ENCODE measurements around the gene ATF6. TPM values are rescaled to one million over a fixed set of nuclear protein-coding genes. Genes with fewer than 3 reads are reported as not detected.

ATF6 gene
- total and polyA plus RNA-seq, 4 donors: 10.0 to 22.5 (median 13.4) TPM

DNA sequence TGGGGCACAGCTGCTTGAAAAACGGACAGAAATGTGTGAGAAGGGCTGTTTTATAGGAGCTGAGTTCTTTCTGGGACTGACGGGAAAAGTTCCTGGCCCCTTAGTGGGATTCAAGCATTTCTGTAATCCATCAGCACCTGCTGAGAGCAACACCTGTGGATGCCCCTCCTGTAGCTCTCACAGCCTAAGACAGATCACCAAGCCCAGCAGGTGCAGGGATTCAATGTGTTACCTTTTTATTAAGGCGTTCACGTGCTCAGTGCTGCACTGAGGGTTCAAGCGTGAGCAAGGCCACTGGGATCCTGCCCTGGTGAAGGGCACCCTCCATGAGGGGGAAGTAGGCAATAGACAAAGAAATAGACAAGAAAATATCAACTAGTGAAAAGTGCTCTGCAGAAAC, 242.7 kb downstream of the ATF6 start:
- DNase-seq (ENCODE audit: low spot score): no peak
- Histone ChIP-seq H3K9me3 (ENCODE audit: control insufficient read depth in 4 of 4, low read length in 3 of 4) (peaks cover 0 to 4% (median 0%) of the 10 kb centered on the region in 4 donors), H3K36me3 (ENCODE audit: control insufficient read depth in 4 of 4, insufficient read depth in 3 of 4, low read depth in 1 of 4, low read length in 3 of 4) (no peaks in the 10 kb centered on the region), H3K27me3 (ENCODE audit: control insufficient read depth in 4 of 4, insufficient read depth in 4 of 4, low read length in 3 of 4) (no peaks in the 10 kb centered on the region), H3K4me3 (ENCODE audit: low read depth in 1 of 3, low read length in 3 of 3) (no peak overlapping the region), H3K4me1 (ENCODE audit: control insufficient read depth in 4 of 4, insufficient read depth in 4 of 4, low read length in 3 of 4) (no peaks in the 10 kb centered on the region), H3K9ac (ENCODE audit: low read depth in 1 of 2, low read length in 2 of 2) (no peak overlapping the region), H3K27ac (ENCODE audit: low read depth in 1 of 2, low read length in 2 of 2) (no peak overlapping the region)
- WGBS: 84% methylated on average over 5 of the region's 5 CpGs
- TF ChIP-seq MAX (IDR thresholded peaks at IDR 0.05) (no peak), EGR1 (IDR thresholded peaks at IDR 0.05; ENCODE audit: low read depth in 2 of 2) (no peak), HNF4A (conservative IDR thresholded peaks at IDR 0.05) (no peak), ATF3 (IDR thresholded peaks at IDR 0.05) (no peak), CTCF (IDR thresholded peaks at IDR 0.05; ENCODE audit: low read depth, low read length, missing input control) (no peak), RXRA (IDR thresholded peaks at IDR 0.05) (no peak), ZBTB33 (IDR thresholded peaks at IDR 0.05) (no peak), FOXA1 (IDR thresholded peaks at IDR 0.05) (no peak), NR2F2 (IDR thresholded peaks at IDR 0.05) (no peak), TAF1 (conservative IDR thresholded peaks at IDR 0.05) (no peak), SP1 (IDR thresholded peaks at IDR 0.05) (no peak), GABPA (IDR thresholded peaks at IDR 0.05 in 1 of 2, conservative IDR thresholded peaks at IDR 0.05 in 1 of 2) (no peak)

DNA sequence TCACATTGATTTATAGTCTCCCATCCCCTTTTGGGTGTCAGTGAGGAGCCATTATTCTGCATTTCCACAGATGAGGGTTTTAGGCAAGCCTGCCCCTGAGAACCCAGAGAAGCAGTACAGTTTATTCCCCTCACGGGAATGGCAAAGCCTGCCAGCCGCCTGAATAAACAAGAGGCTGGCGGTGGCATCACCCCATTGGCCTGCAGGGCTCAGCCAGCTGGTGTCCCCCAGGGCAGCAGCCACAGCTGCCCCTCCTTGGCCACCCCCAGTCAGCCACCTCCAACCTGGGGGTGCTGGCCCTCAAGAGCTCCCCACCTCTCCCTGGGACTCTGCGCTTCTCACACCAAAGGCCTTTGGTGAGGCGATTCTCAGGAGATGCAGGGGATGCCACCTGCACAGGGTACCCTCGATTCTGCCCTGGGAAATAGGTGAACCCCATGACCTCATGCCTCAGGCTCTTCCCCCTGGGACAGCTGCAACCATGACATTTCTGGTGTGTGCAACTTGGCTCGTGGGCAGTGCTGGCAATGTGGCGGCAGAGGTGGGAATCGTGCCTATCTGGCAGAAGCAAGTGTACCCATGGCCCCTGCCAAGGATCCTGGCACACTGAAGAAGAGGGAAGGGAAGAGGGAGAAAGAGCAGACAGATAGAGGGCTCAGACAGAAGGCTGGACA, 243.5 kb downstream of the ATF6 start:
- Histone ChIP-seq H3K9me3 (ENCODE audit: control insufficient read depth in 4 of 4, low read length in 3 of 4) (peaks cover 0 to 4% (median 0%) of the 10 kb centered on the region in 4 donors), H3K4me1 (ENCODE audit: control insufficient read depth in 4 of 4, insufficient read depth in 4 of 4, low read length in 3 of 4) (no peaks in the 10 kb centered on the region), H3K36me3 (ENCODE audit: control insufficient read depth in 4 of 4, insufficient read depth in 3 of 4, low read depth in 1 of 4, low read length in 3 of 4) (no peaks in the 10 kb centered on the region), H3K4me3 (ENCODE audit: low read depth in 1 of 3, low read length in 3 of 3) (no peak overlapping the region), H3K9ac (ENCODE audit: low read depth in 1 of 2, low read length in 2 of 2) (no peak overlapping the region), H3K27me3 (ENCODE audit: control insufficient read depth in 4 of 4, insufficient read depth in 4 of 4, low read length in 3 of 4) (no peaks in the 10 kb centered on the region), H3K27ac (ENCODE audit: low read depth in 1 of 2, low read length in 2 of 2) (no peak overlapping the region)
- no peak for DNase-seq (ENCODE audit: low spot score)
- 61% methylated on average over 9 of the region's 9 CpGs for WGBS
- TF ChIP-seq TAF1 (conservative IDR thresholded peaks at IDR 0.05): no peak
- TF ChIP-seq RXRA (IDR thresholded peaks at IDR 0.05): no peak

- H3K9ac ChIP-seq (ENCODE audit: low read depth in 1 of 2, low read length in 2 of 2): no peak overlapping the region
- H3K27me3 ChIP-seq (ENCODE audit: control insufficient read depth in 4 of 4, insufficient read depth in 4 of 4, low read length in 3 of 4): no peaks in the 10 kb centered on the region
- no peaks in the 10 kb centered on the region for H3K36me3 ChIP-seq (ENCODE audit: control insufficient read depth in 4 of 4, insufficient read depth in 3 of 4, low read depth in 1 of 4, low read length in 3 of 4)
- no peaks in the 10 kb centered on the region for H3K4me1 ChIP-seq (ENCODE audit: control insufficient read depth in 4 of 4, insufficient read depth in 4 of 4, low read length in 3 of 4)
- H3K9me3 ChIP-seq (ENCODE audit: control insufficient read depth in 4 of 4, low read length in 3 of 4): peaks cover 0 to 4% (median 0%) of the 10 kb centered on the region in 4 donors
- no peak for DNase-seq (ENCODE audit: low spot score)
- TF ChIP-seq MAX (IDR thresholded peaks at IDR 0.05) (no peak), RAD21 (IDR thresholded peaks at IDR 0.05) (no peak), SP1 (IDR thresholded peaks at IDR 0.05) (no peak), GABPA (IDR thresholded peaks at IDR 0.05 in 1 of 2, conservative IDR thresholded peaks at IDR 0.05 in 1 of 2) (no peak), HNF4G (IDR thresholded peaks at IDR 0.05) (no peak)
- H3K4me3 ChIP-seq (ENCODE audit: low read depth in 1 of 3, low read length in 3 of 3): no peak overlapping the region
- 84% methylated on average over 3 of the region's 3 CpGs for WGBS
- no peak overlapping the region for H3K27ac ChIP-seq (ENCODE audit: low read depth in 1 of 2, low read length in 2 of 2)
These were observed 244.0 kb downstream of the ATF6 start for GRCh38 chr1:162010175-162010506.

Measured in liver (tissue), 9 donors.